Aorta (tissue), 5 donors: ENCODE measurements around the gene AKAP12. TPM values are rescaled to one million over a fixed set of nuclear protein-coding genes. Genes with fewer than 3 reads are reported as not detected.
"Not testable (repeated sequence)": the region's sequence is repeated elsewhere in the genome, so short reads cannot be mapped to it uniquely, and the experiment has no call there.

Experiments used
- ATAC-seq: fragments of 200-7000 bp; cut with Tn5 transposase; one replicate; pipeline ENCODE4 v1.9.1; 2022; ENCODE audit warnings: moderate library complexity; ENCODE audit not compliant: low FRiP score
- DNase-seq, 2 donors: peaks; one replicate each; pipeline ENCODE4 v3.0.0-alpha.2; 2020
- H3K27ac ChIP-seq, 2 donors: one replicate each; pipeline ENCODE4 v1.5.1; 2013; ENCODE audit warnings: low read length in 2 of 2, mild to moderate bottlenecking in 2 of 2, moderate library complexity in 2 of 2, control low read depth in 1 of 2, inconsistent platforms in 1 of 2, low read depth in 1 of 2
- H3K27me3 ChIP-seq, 2 donors: one replicate each; pipeline ENCODE4 v1.6.1; 2013; ENCODE audit warnings: control low read depth in 1 of 2, low read length in 1 of 2, mild to moderate bottlenecking in 1 of 2, moderate library complexity in 1 of 2; ENCODE audit not compliant: insufficient read depth in 2 of 2, control insufficient read depth in 1 of 2
- H3K36me3 ChIP-seq, 2 donors: one replicate each; pipeline ENCODE4 v1.6.1; 2013; ENCODE audit warnings: control low read depth in 1 of 2, low read length in 1 of 2, mild to moderate bottlenecking in 1 of 2; ENCODE audit not compliant: insufficient read depth in 2 of 2, control insufficient read depth in 1 of 2
- H3K4me1 ChIP-seq, 2 donors: one replicate each; pipeline ENCODE4 v1.6.1; 2013; ENCODE audit warnings: low read length in 2 of 2, control low read depth in 1 of 2, mild to moderate bottlenecking in 1 of 2, moderate library complexity in 1 of 2; ENCODE audit not compliant: insufficient read depth in 2 of 2, control insufficient read depth in 1 of 2
- H3K4me3 ChIP-seq, 2 donors: one replicate each; pipeline ENCODE4 v1.5.1; 2013; ENCODE audit warnings: low read length in 2 of 2, control low read depth in 1 of 2, mild to moderate bottlenecking in 1 of 2
- H3K9me3 ChIP-seq: one replicate; pipeline ENCODE4 v1.6.1; 2013; ENCODE audit warnings: mild to moderate bottlenecking, low read length; ENCODE audit not compliant: control insufficient read depth
- WGBS, 2 donors: extraction: QIAGEN DNeasy Blood & Tissue Kit; methylation state at CpG; one replicate each; pipeline ENCODE4 v1.1.7; 2013; 5-methylcytosine and 5-hydroxymethylcytosine counted together
- intact Hi-C, 2 donors: fragments of 100-400 bp; cut with DNase I; formaldehyde crosslinking; loops; one replicate each; pipeline versions ENCODE4 v1.14.2 to v1.15.0; 2022
- polyA plus RNA-seq, 2 donors: library from polyadenylated mRNA; stranded (reverse); fragments of 200-250 nt; gene quantifications; one replicate each; pipeline ENCODE4 v1.2.3, GENCODE V29; 2013
- total RNA-seq, 2 donors: library from RNA; stranded (reverse); fragmentation: NEBNext Ultra II Directional; extraction: Animal tissue kit (Norgen Biotek cat#: 25700); gene quantifications; one replicate each; pipeline ENCODE4 v1.2.1, GENCODE V29; 2021
- donor health status: healthy with polysubstance abuse.
- donor health status: Bipolar disorder and iron deficiency.
- donor health status: DM: no; HTN: no; CAD: no.
- donor health status: DM: no; HTN: no; CAD: no.
- donor health status: DM: yes; HTN: yes; CAD: no.

AKAP12 gene
- total and polyA plus RNA-seq, 4 donors, result 19.2 to 101 (median 73.5) TPM

GRCh38 chr6:151379933-151380847 lies 140.4 kb downstream of the AKAP12 start:
- no peak overlapping the region for H3K27ac ChIP-seq
- peak; percentile 60 for ATAC-seq

GRCh38 chr6:151380848-151381205 lies 141.1 kb downstream of the AKAP12 start:
- Histone ChIP-seq H3K4me3 (no peak overlapping the region), H3K4me1 (peaks cover 2% of the 10 kb centered on the region in 2 donors), H3K27me3 (no peaks in the 10 kb centered on the region), H3K9me3 (no peaks in the 10 kb centered on the region), H3K36me3 (no peaks in the 10 kb centered on the region), H3K27ac (no peak overlapping the region)
- DNase-seq (no peak), ATAC-seq (no peak)
- 96 to 97% methylated on average over 1 of the region's 1 CpG for WGBS, 2 donors
- intact Hi-C loops, result no loop called here

More at GRCh38 chr6:151379933-151380847, 140.4 kb downstream of the AKAP12 start:
- Histone ChIP-seq H3K36me3 (no peaks in the 10 kb centered on the region), H3K4me1 (peaks cover under 1 to 2% of the 10 kb centered on the region in 2 donors), H3K9me3 (no peaks in the 10 kb centered on the region), H3K4me3 (no peak overlapping the region), H3K27me3 (no peaks in the 10 kb centered on the region)
- WGBS, 2 donors, result 72 to 74% methylated on average over 14 of the region's 14 CpGs
- intact Hi-C loops, result no loop called here
- no peak for DNase-seq

GRCh38 chr6:151381722-151382121 lies 142.0 kb downstream of the AKAP12 start:
- ATAC-seq (no peak), DNase-seq (no peak)
- H3K4me1 ChIP-seq, result peaks cover 2% of the 10 kb centered on the region in 2 donors
- 82 to 85% methylated on average over 4 of the region's 4 CpGs for WGBS, 2 donors
- intact Hi-C loops, result no loop called here
- H3K27me3 ChIP-seq, result no peaks in the 10 kb centered on the region
- no peak overlapping the region for H3K4me3 ChIP-seq
- no peak overlapping the region for H3K27ac ChIP-seq
- no peaks in the 10 kb centered on the region for H3K9me3 ChIP-seq
- no peaks in the 10 kb centered on the region for H3K36me3 ChIP-seq

- 96 to 97% methylated on average over 9 of the region's 9 CpGs for WGBS, 2 donors
- DNase-seq, H3K36me3 ChIP-seq, H3K4me3 ChIP-seq, H3K27me3 ChIP-seq, H3K9me3 ChIP-seq, ATAC-seq, H3K27ac ChIP-seq, intact Hi-C loops, H3K4me1 ChIP-seq: not testable (repeated sequence)
These were observed 142.9 kb downstream of the AKAP12 start for GRCh38 chr6:151382631-151383030.

GRCh38 chr6:151384151-151384550 lies 144.4 kb downstream of the AKAP12 start:
- no peak overlapping the region for H3K27ac ChIP-seq
- peaks cover 2% of the 10 kb centered on the region in 2 donors for H3K4me1 ChIP-seq
- no peaks in the 10 kb centered on the region for H3K9me3 ChIP-seq
- no peaks in the 10 kb centered on the region for H3K27me3 ChIP-seq
- no peaks in the 10 kb centered on the region for H3K36me3 ChIP-seq
- ATAC-seq, result no peak
- intact Hi-C loops, result no loop called here
- 89 to 94% methylated on average over 5 of the region's 5 CpGs for WGBS, 2 donors
- H3K4me3 ChIP-seq, result no peak overlapping the region
- DNase-seq, result no peak

DNA sequence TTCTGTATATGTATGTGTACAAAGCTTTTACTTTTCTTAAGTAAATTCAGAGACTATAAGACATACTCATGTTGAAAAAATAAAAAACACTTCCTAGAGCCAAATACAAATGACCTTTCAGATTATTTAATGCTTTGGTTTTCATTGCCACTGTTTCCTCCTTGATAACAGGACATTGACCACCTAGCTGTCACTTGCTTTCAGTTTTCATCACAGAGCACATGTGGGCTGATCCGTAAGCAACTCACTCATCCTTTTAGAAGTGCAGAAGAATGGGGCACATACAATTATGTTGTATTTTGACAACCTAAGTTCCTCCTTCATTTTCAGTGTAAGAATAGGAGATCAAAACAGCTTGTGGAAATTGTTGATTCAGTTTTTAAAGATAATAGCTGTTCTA lies 145.4 kb downstream of the AKAP12 start:
- H3K27me3 ChIP-seq, result no peaks in the 10 kb centered on the region
- WGBS, 2 donors, result 82 to 86% methylated on average over 1 of the region's 1 CpG
- intact Hi-C loops, result no loop called here
- no peak overlapping the region for H3K4me3 ChIP-seq
- DNase-seq (no peak), ATAC-seq (no peak)
- H3K27ac ChIP-seq, result no peak overlapping the region
- H3K9me3 ChIP-seq, result no peaks in the 10 kb centered on the region
- no peaks in the 10 kb centered on the region for H3K36me3 ChIP-seq
- peaks cover 2% of the 10 kb centered on the region in 2 donors for H3K4me1 ChIP-seq

GRCh38 chr6:151387175-151387970 lies 147.6 kb downstream of the AKAP12 start:
- intact Hi-C loops, result no loop called here
- ATAC-seq (no peak), DNase-seq (no peak)
- Histone ChIP-seq H3K27ac (no peak overlapping the region), H3K9me3 (no peaks in the 10 kb centered on the region), H3K4me1 (peaks cover 0 to 2% of the 10 kb centered on the region in 2 donors), H3K4me3 (no peak overlapping the region), H3K27me3 (no peaks in the 10 kb centered on the region), H3K36me3 (no peaks in the 10 kb centered on the region)
- WGBS, 2 donors, result 88 to 92% methylated on average over 11 of the region's 11 CpGs

DNA sequence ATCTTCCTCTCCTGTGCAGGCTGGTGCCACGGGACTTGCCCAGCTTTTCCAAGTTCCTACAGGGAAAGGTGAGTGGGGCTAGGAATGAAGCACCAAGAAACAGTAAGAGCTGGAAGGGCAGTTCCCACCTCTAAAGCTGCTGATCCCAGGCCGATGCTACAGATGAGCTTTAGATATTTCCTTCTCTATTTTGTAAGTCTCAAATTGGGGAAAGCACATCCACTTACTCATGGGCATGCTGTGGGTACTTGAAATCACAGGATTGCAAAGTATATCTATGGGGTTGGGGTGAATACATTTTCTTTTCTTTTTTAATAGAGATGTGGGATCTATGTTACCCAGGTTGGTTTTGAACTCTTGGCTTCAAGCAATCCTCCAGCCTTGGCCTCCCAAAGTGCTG lies 148.5 kb downstream of the AKAP12 start:
- Histone ChIP-seq H3K4me1 (peaks cover 2 to 6% of the 10 kb centered on the region in 2 donors), H3K36me3 (no peaks in the 10 kb centered on the region), H3K27me3 (no peaks in the 10 kb centered on the region), H3K9me3 (no peaks in the 10 kb centered on the region), H3K4me3 (no peak overlapping the region), H3K27ac (peak overlapping the region in 1 of 2 donors; percentile 14)
- DNase-seq, result no peak
- WGBS, 2 donors, result 94% methylated on average over 2 of the region's 2 CpGs
- ATAC-seq, result no peak
- intact Hi-C loops, result no loop called here
